SKM-1 (cell line): ENCODE measurements around the gene C4orf17.

ENCODE experiments used
- DNase-seq: peaks from one replicate; lab custom pipeline; 2025; ENCODE audit not compliant: unreplicated experiment; lab: John Stamatoyannopoulos, UW

The C4orf17 gene

DNA sequence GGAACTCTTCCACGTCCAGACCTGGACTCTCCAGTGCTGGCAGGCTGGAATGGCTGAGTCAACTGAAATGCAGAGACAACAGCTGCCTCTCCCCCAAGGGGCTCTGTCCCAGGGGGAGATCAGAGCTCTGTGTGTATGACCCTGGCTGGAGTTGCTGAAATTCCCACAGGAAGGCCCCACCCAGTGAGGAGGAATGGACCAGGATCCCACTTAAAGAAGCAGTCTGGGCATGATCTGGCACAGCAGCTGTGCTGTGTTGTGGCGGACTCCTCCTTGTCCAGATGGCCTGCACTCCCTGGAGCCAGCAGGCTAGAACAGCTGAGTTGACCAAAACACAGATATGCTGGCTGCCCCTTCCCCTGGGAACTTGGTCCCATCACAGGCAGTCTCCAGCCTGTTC, 25.4 kb downstream of the C4orf17 start:
- DNase-seq, result no peak

DNA sequence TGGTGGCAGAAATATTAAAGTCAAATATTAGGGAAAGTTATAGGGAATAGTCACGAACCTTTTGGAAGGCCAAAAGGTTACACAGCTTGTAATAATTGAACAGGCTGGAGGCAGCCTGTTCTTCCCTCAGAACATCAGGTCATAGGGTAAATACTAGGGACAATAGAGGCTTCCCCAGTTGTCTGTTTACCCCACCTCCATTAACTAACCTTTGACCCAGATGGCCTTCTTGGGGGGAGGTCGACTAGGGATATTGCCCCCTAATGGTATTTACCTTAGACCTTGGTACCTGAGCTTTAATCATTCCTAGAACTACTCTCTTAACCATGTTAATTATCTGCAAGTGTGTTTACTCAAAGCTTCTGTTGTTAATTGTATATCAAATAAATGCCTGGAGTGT, 26.0 kb downstream of the C4orf17 start:
- no peak for DNase-seq

GRCh38 chr4:99537674-99538073, 26.9 kb downstream of the C4orf17 start:
- DNase-seq, result no peak

DNA sequence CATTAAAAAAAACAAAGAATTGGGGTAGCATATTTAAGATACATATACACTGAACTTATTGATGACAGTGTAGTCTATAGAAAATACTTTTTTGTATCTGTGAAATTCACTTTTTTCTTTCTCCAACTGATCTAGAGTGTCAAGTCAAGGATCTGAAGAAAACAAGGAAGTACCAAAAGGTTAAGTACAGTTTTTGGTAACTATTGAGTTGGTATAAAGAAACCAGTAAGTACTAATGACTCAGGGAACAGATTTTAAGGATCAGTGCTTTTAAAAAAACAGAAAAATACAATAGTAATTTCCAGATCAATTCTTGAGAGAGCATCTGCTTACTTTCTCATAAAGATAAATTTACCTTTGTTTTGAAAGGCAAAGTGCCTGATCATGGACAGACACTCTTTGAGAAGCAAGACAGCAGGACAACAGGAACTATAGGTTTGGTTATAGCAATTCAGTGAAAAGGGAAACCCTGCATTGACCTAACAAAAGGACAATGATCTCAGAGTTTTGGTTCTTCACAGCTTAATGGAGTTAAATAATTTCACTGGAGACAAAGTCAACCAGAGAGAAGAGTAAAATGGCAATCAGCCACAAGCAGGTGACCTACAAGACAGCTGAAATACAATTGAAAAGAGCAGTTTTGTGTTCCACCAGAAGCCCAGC, 29.6 kb downstream of the C4orf17 start:
- DNase-seq, result no peak

- no peak for DNase-seq
These were observed 42.1 kb downstream of the C4orf17 start for GRCh38 chr4:99552872-99553271.

GRCh38 chr4:99563310-99564186, 52.7 kb downstream of the C4orf17 start, which contains the start of gene TRMT10A:
TSS of gene TRMT10A (minus strand) at chr4:99564039. CDS start at chr4:99559338, 4,701 bp downstream.
- DNase-seq, result peak; percentile 94

- no peak for DNase-seq
These were observed 54.1 kb downstream of the C4orf17 start for GRCh38 chr4:99564921-99565320.

DNA sequence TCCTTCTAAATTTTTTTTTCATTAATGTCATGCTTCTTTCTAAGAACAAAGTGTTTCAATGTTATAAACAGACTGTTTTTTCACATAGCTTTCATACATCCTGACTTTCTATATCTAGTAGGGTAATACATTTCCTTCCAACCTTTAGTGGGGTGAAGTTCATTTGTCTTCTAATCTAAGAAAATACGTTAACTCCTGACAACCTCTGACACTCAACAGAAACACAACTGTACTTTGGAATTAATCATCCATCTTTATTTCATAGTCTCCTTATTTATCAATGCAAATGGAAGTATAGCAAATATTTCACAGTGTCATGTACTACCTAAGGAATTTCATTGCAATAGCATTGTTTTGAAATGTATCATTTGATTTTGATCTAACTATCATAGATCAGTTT, 61.1 kb downstream of the C4orf17 start:
- no peak for DNase-seq

DNA sequence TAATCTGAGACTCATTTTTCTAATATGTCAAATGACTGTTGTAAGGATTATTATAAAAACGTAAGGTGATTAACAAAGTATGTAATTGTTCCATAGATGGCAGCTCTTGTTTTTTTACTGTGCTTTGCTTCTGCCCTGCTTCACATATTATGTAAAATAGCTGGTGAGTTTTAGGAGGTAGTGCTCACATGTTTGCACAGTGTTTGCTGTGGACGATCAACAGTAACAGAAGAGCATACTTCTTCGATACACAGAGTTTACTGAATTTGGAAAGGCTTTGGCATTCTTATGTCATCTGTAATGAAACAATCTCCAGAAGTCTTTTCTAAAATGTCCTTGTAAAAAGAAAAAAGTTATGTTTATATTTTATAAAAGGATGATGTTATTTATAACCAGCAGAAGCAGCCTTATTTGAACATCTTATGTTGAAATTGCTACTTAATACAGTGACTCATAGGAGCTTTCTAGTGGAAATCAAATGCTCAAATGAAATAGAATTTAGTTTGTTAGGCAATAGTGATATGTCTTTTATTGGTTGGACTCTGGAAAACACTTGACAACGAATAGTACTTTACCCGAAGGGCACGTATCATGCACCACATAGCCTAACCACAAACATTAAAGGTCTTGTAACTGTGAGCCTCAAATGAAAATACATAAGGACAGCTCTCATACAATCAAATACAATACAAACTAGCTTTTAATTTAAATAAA, 61.9 kb downstream of the C4orf17 start:
- no peak for DNase-seq

DNA sequence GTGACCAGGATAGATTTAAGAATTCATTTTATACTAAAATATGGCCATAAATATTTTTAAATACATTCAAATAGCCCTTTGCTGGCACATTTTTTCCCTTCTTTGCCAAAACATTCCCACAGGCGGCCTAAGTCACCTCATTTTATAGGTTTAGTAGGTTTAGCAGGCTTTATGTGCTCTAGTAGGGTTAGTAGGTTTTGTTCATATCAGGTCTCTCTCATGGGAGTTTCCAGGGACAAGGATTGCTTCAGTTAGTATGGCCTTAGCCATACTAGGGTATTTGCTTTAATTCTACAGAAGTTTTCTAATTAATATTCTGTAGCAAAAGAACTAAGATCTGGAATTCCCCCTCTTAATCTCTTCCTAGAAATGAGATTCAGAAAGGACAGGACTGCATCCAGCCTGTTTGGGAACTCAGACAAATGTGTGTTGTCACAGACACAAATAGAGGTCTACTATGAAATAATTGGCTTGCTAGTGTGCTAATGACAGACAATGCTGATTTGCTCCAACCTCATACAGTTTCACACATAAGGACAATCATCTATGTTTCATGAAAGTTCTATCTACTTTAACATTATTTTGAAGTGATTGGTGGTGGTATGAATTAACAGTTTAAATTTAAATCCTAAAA, 63.0 kb downstream of the C4orf17 start:
- no peak for DNase-seq

DNA sequence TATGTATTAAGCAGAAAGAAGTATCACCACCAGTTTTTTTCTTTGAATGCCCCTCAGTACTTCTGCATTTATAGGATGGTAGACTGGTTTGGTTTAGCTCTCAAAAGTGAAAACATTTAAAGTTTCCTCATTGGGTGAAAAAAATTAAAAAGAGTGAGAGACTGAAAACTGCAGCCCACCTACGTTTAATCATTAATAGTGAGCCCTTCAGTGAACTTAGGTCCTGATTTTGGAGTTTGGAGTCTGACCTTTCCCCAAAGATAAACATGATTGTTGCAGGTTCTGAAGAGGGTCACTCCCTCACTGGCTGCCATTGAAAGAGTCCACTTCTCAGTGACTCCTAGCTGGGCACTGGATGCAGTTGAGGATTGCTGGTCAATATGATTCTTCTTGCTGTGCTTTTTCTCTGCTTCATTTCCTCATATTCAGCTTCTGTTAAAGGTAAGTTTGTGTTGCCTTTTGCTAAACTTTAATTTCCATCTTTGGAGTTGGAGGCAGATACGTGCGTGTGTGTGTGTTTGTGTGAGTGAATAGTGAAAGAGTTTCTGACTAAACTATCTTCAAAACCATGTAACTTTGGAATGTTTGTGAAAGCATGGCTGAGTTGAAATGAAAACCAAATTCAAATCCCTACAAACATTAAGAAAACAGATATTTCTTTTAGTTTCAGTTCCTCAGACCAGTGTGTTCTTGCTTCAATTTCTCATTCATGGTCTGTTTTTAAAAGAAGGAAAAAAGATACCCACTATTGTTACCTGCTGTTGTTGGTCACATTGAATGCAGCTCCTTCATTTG, 63.9 kb downstream of the C4orf17 start, which contains the start of gene MTTP:
Gene MTTP, plus strand, starts transcription at position 295 of the 795 bp plus-strand sequence. Its CDS starts 86 bp downstream, at position 381.
- no peak for DNase-seq

DNA sequence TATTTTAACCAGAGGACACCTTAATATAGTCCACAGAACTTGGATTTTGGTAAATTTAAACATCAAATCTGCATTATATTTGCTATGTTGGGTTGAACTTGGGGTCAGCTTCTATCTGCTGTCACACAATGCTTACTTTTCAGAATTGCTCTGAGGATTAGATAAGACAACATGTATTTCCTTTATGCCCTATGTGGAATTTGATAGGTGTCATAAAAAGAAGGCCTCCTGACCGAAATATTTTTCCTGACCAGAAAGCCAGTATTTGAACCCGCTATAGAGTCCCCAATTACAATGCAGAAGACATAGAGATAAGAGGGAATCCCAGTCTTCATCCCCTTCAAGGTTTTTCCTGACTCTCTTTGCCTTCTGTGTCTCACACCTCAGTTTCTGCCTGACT, 67.9 kb downstream of the C4orf17 start:
- no peak for DNase-seq

- no peak for DNase-seq
These were observed 74.7 kb downstream of the C4orf17 start for GRCh38 chr4:99585516-99585915.

DNA sequence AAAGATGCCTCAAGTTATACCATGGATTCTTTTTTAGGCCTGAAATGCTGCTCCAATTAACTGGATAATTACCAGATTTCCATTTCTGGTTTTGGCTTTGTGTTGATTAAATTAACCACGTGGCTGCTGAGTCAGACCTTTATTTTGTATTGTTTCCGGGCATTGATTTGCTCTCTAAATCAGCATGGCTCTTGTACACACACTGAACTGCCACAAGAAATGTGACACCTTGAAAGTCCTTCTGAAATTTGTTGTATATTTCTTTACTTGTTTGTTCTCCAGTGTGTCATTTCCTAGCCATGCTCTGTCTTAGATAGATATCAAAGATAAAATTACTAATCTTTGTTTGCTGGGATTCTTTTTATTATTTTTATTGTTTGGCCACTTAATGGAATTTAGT, 75.5 kb downstream of the C4orf17 start:
- no peak for DNase-seq

GRCh38 chr4:99586797-99587196, 76.0 kb downstream of the C4orf17 start:
- DNase-seq, result no peak

GRCh38 chr4:99587309-99587708, 76.5 kb downstream of the C4orf17 start:
- no peak for DNase-seq

GRCh38 chr4:99587803-99588202, 77.0 kb downstream of the C4orf17 start:
- no peak for DNase-seq

DNA sequence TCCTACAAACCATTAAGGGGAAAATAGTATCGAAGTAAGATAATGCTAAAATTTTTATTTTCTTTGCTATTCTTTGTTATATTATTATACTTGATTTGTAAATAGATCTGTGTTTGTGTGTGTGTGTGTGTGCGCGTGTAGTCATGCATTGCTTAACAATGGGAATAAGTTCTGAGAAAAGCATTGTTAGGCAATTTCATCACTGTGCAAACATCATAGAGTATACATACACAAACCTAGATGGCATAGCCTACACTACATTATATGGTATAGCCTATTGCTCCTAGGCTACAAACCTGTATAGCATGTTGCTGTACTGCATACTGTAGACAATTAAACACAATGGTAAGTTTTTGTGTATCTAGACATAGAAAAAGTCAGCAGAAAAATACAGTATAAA, 80.9 kb downstream of the C4orf17 start:
- DNase-seq, result no peak
